GM12872 (cell line): Measurements from ENCODE around the gene NRXN2.

Source experiments
- CTCF ChIP-seq: IDR thresholded peaks from 3 replicates; pipeline ENCODE4 v1.5.1; 2011; ENCODE audit warnings: low read depth, mild to moderate bottlenecking, low read length, moderate library complexity; ENCODE audit not compliant: insufficient read depth

Gene NRXN2

GRCh38 chr11:64558869-64559268 is 164.1 kb downstream of the NRXN2 start:
- no peak for TF ChIP-seq CTCF

GRCh38 chr11:64558065-64558745 is 164.8 kb downstream of the NRXN2 start:
- TF ChIP-seq CTCF = no peak

- TF ChIP-seq CTCF = no peak
Measured at GRCh38 chr11:64556721-64557250, 166.2 kb downstream of the NRXN2 start.
